Caco-2 (cell line): ENCODE measurements around the gene CDH13. TPM values are rescaled to one million over a fixed set of nuclear protein-coding genes. Genes with fewer than 3 reads are reported as not detected.

Experiments
- BruUV-seq: library from RNA; stranded (reverse); fragments of 400-500 nt; replicated peaks from 2 replicates; lab custom pipeline; 2021; lab: Mats Ljungman, UMichigan
- CTCF ChIA-PET: fragments of 300-600 bp; sonication (Branson Sonifier 250); formaldehyde crosslinking; loops from one replicate; lab custom pipeline; 2022; ENCODE audit warnings: antibody characterized with exemption; lab: Charles Lee
- POLR2A ChIA-PET: fragments of 300-600 bp; sonication (Branson Sonifier 250); formaldehyde crosslinking; loops from one replicate; lab custom pipeline; 2022; ENCODE audit warnings: antibody characterized with exemption; lab: Charles Lee
- DNase-seq, 2 experiments: peaks; one replicate each; pipeline versions ENCODE4 v3.0.0 to v3.0.0-alpha.2; 2020 to 2022
- H3K27me3 ChIP-seq: replicated peaks from 2 replicates; pipeline ENCODE4 v1.6.0; 2011; ENCODE audit warnings: low read length; ENCODE audit not compliant: control insufficient read depth, insufficient read depth
- H3K36me3 ChIP-seq: 2 replicates; pipeline ENCODE4 v1.5.1; 2011; ENCODE audit warnings: low read length; ENCODE audit not compliant: control insufficient read depth, insufficient read depth
- H3K4me1 ChIP-seq: fragments of 250-450 bp; sonication (Bioruptor Pico); 2 replicates; pipeline ENCODE4 v1.5.1; 2020; ENCODE audit warnings: mild to moderate bottlenecking
- H3K4me3 ChIP-seq: 2 replicates; pipeline ENCODE4 v1.5.1; 2011; ENCODE audit warnings: low read depth, mild to moderate bottlenecking, control low read depth, low read length
- H3K9me3 ChIP-seq: fragments of 250-450 bp; sonication (Bioruptor Pico); 2 replicates; pipeline ENCODE4 v1.5.1; 2020; ENCODE audit warnings: mild to moderate bottlenecking, moderate library complexity
- H3K27ac Mint-ChIP-seq: one replicate; pipeline ENCODE4 v1.8.0; 2022; ENCODE audit warnings: mixed read lengths; ENCODE audit not compliant: unreplicated experiment
- H3K27me3 Mint-ChIP-seq: one replicate; pipeline ENCODE4 v1.8.0; 2022; ENCODE audit warnings: mixed read lengths; ENCODE audit not compliant: insufficient read depth, unreplicated experiment
- H3K36me3 Mint-ChIP-seq: one replicate; pipeline ENCODE4 v1.8.0; 2022; ENCODE audit warnings: mild to moderate bottlenecking, mixed read lengths; ENCODE audit not compliant: insufficient read depth, unreplicated experiment
- H3K4me1 Mint-ChIP-seq: one replicate; pipeline ENCODE4 v1.8.0; 2022; ENCODE audit warnings: low read depth, mixed read lengths; ENCODE audit not compliant: unreplicated experiment
- H3K4me3 Mint-ChIP-seq: one replicate; pipeline ENCODE4 v1.8.0; 2022; ENCODE audit warnings: mild to moderate bottlenecking, moderate library complexity, mixed read lengths; ENCODE audit not compliant: unreplicated experiment
- H3K9me3 Mint-ChIP-seq: one replicate; pipeline ENCODE4 v1.8.0; 2022; ENCODE audit warnings: mixed read lengths; ENCODE audit not compliant: unreplicated experiment
- intact Hi-C: fragments of 100-400 bp; cut with micrococcal nuclease; formaldehyde crosslinking; loops from one replicate; pipeline ENCODE4 v1.10.0; 2022; ENCODE audit not compliant: unreplicated experiment
- total RNA-seq: library from RNA; stranded (reverse); gene quantifications from 2 replicates; pipeline ENCODE4 v1.2.3, GENCODE V29; 2022
- TF ChIP-seq, protein P1 (sequence below), 2 experiments: fragments of 200-600 bp in 1 of 2; IDR thresholded peaks; 1 replicate in 1 of 2; 2 replicates in 1 of 2; pipeline versions ENCODE4 v1.5.1 to v1.8.0; 2011 to 2022; ENCODE audit warnings: antibody characterized with exemption in 1 of 2, control low read depth in 1 of 2, inconsistent platforms in 1 of 2, low read depth in 1 of 2, low read length in 1 of 2, mild to moderate bottlenecking in 1 of 2, moderate library complexity in 1 of 2; ENCODE audit not compliant: insufficient read depth in 1 of 2, severe bottlenecking in 1 of 2, unreplicated experiment in 1 of 2

CDH13 gene
- total RNA-seq, 1 experiment from 2014 or later = 2.2 TPM

DNA sequence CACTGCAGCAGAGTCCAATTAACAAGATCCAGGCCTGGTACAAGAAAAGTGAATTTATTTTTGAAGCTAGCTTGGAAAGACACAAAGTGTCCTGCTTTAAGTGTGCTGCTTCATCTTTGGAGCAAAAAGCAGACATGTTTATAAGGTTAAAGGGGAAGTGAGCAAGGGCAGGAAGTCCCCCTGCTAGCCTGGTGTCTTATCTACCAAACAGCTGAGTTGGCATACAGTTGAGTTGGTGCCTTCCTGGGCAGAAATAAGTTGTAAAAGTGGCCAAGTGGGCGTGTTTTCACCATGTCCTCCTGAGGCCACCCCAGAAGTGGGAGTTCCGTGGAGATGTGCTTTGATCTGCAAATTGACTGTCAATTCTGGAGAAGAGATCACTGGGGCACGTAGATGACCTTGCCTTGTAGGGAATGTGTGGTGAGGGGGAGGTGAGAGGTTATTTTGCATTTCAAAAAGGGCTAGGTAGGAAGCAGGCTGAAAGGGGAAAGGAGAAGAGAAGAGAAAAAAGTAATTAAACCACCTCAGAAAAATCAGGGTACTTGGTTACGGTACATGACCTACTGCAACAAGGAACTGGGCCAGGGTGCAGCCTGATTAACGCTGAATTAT, 1142.7 kb downstream of the CDH13 start:
- no peaks in the 10 kb centered on the region for H3K36me3 ChIP-seq
- no peak overlapping the region for H3K27ac Mint-ChIP-seq

DNA sequence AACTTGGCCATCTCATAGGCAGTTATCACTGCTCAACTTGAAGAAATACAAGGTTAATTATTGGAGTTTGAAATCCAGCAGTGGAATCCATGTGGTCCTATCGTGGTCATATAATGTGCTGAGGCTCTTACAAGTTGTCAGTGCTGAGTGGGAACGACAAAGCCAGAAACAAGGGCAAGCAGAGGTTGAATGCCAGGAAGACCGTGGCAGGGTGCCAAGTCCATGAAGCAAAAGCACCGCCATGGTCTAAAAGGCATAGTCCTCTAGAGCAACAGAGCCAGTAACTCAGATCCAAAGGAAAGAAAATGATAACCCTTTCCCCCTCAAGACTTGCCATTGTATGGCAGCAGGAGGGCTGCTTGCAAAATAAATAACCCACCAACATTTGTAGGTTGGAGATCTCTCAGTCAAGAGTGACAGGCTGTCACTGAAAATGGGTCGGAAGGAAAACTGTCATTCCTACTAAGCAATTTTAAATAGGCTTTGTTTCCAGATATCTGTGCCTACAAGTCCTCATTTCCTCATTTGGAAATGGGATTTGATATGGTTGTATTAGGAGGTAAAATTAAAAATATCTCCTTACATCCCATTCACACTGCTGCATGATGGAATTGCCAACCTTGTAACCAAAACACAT, 1144.7 kb downstream of the CDH13 start:
- ChIA-PET CTCF (no interaction called here), POLR2A (no interaction called here)
- no peak overlapping the region for H3K4me3 ChIP-seq
- DNase-seq = no peak
- no peaks in the 10 kb centered on the region for H3K4me1 Mint-ChIP-seq
- peaks cover 33% of the 10 kb centered on the region for H3K27me3 Mint-ChIP-seq
- H3K4me1 ChIP-seq = no peaks in the 10 kb centered on the region
- H3K4me3 Mint-ChIP-seq = no peak overlapping the region
- H3K36me3 Mint-ChIP-seq = no peaks in the 10 kb centered on the region
- no TSS peak for BruUV-seq
- H3K9me3 Mint-ChIP-seq = no peaks in the 10 kb centered on the region
- no peaks in the 10 kb centered on the region for H3K36me3 ChIP-seq
- H3K9me3 ChIP-seq = no peaks in the 10 kb centered on the region
- no peak overlapping the region for H3K27ac Mint-ChIP-seq
- H3K27me3 ChIP-seq = no peaks in the 10 kb centered on the region
- TF ChIP-seq, protein P1, sequence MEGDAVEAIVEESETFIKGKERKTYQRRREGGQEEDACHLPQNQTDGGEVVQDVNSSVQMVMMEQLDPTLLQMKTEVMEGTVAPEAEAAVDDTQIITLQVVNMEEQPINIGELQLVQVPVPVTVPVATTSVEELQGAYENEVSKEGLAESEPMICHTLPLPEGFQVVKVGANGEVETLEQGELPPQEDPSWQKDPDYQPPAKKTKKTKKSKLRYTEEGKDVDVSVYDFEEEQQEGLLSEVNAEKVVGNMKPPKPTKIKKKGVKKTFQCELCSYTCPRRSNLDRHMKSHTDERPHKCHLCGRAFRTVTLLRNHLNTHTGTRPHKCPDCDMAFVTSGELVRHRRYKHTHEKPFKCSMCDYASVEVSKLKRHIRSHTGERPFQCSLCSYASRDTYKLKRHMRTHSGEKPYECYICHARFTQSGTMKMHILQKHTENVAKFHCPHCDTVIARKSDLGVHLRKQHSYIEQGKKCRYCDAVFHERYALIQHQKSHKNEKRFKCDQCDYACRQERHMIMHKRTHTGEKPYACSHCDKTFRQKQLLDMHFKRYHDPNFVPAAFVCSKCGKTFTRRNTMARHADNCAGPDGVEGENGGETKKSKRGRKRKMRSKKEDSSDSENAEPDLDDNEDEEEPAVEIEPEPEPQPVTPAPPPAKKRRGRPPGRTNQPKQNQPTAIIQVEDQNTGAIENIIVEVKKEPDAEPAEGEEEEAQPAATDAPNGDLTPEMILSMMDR (IDR thresholded peaks at IDR 0.05; ENCODE audit: insufficient read depth in 1 of 2, low read depth in 1 of 2, low read length in 1 of 2, severe bottlenecking in 1 of 2, unreplicated experiment in 1 of 2) = no peak
- intact Hi-C loops = no loop called here

More for the DNA sequence above, 1142.7 kb downstream of the CDH13 start:
- H3K9me3 Mint-ChIP-seq = no peaks in the 10 kb centered on the region
- no peaks in the 10 kb centered on the region for H3K4me1 Mint-ChIP-seq
- H3K27me3 Mint-ChIP-seq = peaks cover 26% of the 10 kb centered on the region
- intact Hi-C loops = no loop called here
- H3K4me3 Mint-ChIP-seq = no peak overlapping the region
- Histone ChIP-seq H3K27me3 (no peaks in the 10 kb centered on the region), H3K4me3 (no peak overlapping the region), H3K9me3 (no peaks in the 10 kb centered on the region), H3K4me1 (no peaks in the 10 kb centered on the region)
- ChIA-PET POLR2A (no interaction called here), CTCF (no interaction called here)
- no peaks in the 10 kb centered on the region for H3K36me3 Mint-ChIP-seq
- TF ChIP-seq, protein P1 (IDR thresholded peaks at IDR 0.05; ENCODE audit: insufficient read depth in 1 of 2, low read depth in 1 of 2, low read length in 1 of 2, severe bottlenecking in 1 of 2, unreplicated experiment in 1 of 2) = no peak
- BruUV-seq = no TSS peak
- DNase-seq = no peak

DNA sequence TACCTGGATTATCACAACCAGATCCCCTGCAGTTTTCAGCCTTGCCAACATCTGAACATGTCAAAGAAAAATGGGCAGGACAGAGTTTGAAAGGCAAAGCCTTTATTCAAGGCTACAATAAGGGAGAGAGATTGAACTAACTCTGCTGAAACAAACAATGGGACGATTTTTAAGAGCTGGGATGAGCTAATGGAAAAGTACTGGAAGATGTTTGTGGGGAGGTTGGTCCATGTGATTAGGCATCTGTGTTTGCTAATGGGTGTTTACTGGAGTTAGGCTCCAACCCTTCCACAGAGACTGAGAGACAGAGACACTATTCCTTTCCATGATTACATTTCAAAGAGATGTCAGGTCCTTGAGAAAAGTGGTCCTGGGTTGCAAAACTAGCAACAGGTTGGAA, 1146.0 kb downstream of the CDH13 start:
- Mint-ChIP-seq H3K9me3 (no peaks in the 10 kb centered on the region), H3K4me3 (no peak overlapping the region), H3K36me3 (no peaks in the 10 kb centered on the region), H3K27me3 (peaks cover 33% of the 10 kb centered on the region), H3K27ac (no peak overlapping the region), H3K4me1 (no peaks in the 10 kb centered on the region)
- intact Hi-C loops = no loop called here
- Histone ChIP-seq H3K9me3 (no peaks in the 10 kb centered on the region), H3K4me3 (no peak overlapping the region), H3K4me1 (no peaks in the 10 kb centered on the region), H3K36me3 (no peaks in the 10 kb centered on the region; the same call in 1 of the 2 replicates), H3K27me3 (no peaks in the 10 kb centered on the region)
- POLR2A ChIA-PET = no interaction called here
- TF ChIP-seq, protein P1 (IDR thresholded peaks at IDR 0.05; ENCODE audit: insufficient read depth in 1 of 2, low read depth in 1 of 2, low read length in 1 of 2, severe bottlenecking in 1 of 2, unreplicated experiment in 1 of 2) = no peak
- BruUV-seq = no TSS peak
- CTCF ChIA-PET = no interaction called here
- no peak for DNase-seq
